LNCAP (cell line): Measurements from ENCODE around the gene SCLY.
A peak's percentile ranks its signal among the peaks of the same experiment; 100 is the strongest.

ENCODE experiments used
- CTCF ChIP-seq: fragments of 450-650 bp; IDR thresholded peaks from 2 replicates; pipeline ENCODE4 v1.5.1; 2017; ENCODE audit warnings: mild to moderate bottlenecking

Gene SCLY

GRCh38 chr2:238137885-238138284 is 77.1 kb downstream of the SCLY start:
- TF ChIP-seq CTCF: no peak

- TF ChIP-seq CTCF: no peak
These were observed 77.8 kb downstream of the SCLY start, which contains the start of gene KLHL30 for GRCh38 chr2:238138331-238139195. Gene KLHL30 (plus strand): TSS chr2:238138668. CDS start chr2:238140755, 2,087 bp downstream.

- TF ChIP-seq CTCF: peak; percentile 61
These were observed 78.6 kb downstream of the SCLY start for GRCh38 chr2:238139196-238140039.

GRCh38 chr2:238140040-238140439 is 79.2 kb downstream of the SCLY start:
- no peak for TF ChIP-seq CTCF

- no peak for TF ChIP-seq CTCF
These were observed 80.1 kb downstream of the SCLY start for GRCh38 chr2:238140721-238141540.

GRCh38 chr2:238141541-238142318 is 80.9 kb downstream of the SCLY start:
- TF ChIP-seq CTCF: no peak
